Liver (tissue), 9 donors: ENCODE results near the gene AHI1. TPM values are rescaled to one million over a fixed set of nuclear protein-coding genes. Genes with fewer than 3 reads are reported as not detected.

Experiments
- DNase-seq: peaks from one replicate; pipeline ENCODE4 v3.0.0-alpha.2; 2017; ENCODE audit warnings: low spot score
- H3K27ac ChIP-seq, 2 donors: one replicate each; pipeline ENCODE4 v1.7.0; 2013; ENCODE audit warnings: inconsistent platforms in 2 of 2, low read length in 2 of 2, control low read depth in 1 of 2, low read depth in 1 of 2, mild to moderate bottlenecking in 1 of 2
- H3K27me3 ChIP-seq, 4 donors: one replicate each; pipeline versions ENCODE4 v1.6.1 to v1.7.0; 2013; ENCODE audit warnings: low read length in 3 of 4, inconsistent platforms in 1 of 4, mild to moderate bottlenecking in 1 of 4, moderate library complexity in 1 of 4; ENCODE audit not compliant: control insufficient read depth in 4 of 4, insufficient read depth in 4 of 4
- H3K36me3 ChIP-seq, 4 donors: one replicate each; pipeline versions ENCODE4 v1.6.1 to v1.7.0; 2013; ENCODE audit warnings: low read length in 3 of 4, mild to moderate bottlenecking in 3 of 4, low read depth in 1 of 4, moderate library complexity in 1 of 4; ENCODE audit not compliant: control insufficient read depth in 4 of 4, insufficient read depth in 3 of 4
- H3K4me1 ChIP-seq, 4 donors: one replicate each; pipeline versions ENCODE4 v1.6.1 to v1.7.0; 2013; ENCODE audit warnings: low read length in 3 of 4, mild to moderate bottlenecking in 3 of 4, moderate library complexity in 1 of 4; ENCODE audit not compliant: control insufficient read depth in 4 of 4, insufficient read depth in 4 of 4
- H3K4me3 ChIP-seq, 3 donors: one replicate each; pipeline versions ENCODE4 v1.6.1 to v1.7.0; 2013; ENCODE audit warnings: low read length in 3 of 3, control low read depth in 1 of 3, low read depth in 1 of 3, mild to moderate bottlenecking in 1 of 3
- H3K9ac ChIP-seq, 2 donors: one replicate each; pipeline ENCODE4 v1.7.0; 2013; ENCODE audit warnings: low read length in 2 of 2, mild to moderate bottlenecking in 2 of 2, moderate library complexity in 2 of 2, control low read depth in 1 of 2, low read depth in 1 of 2
- H3K9me3 ChIP-seq, 4 donors: one replicate each; pipeline versions ENCODE4 v1.6.1 to v1.7.0; 2013; ENCODE audit warnings: low read length in 3 of 4; ENCODE audit not compliant: control insufficient read depth in 4 of 4
- ATF3 ChIP-seq: IDR thresholded peaks from 2 replicates; pipeline ENCODE4 v1.6.1; 2016; ENCODE audit warnings: antibody characterized with exemption
- CTCF ChIP-seq: fragments of 150-350 bp; IDR thresholded peaks from 2 replicates; pipeline ENCODE4 v1.5.1; 2017; ENCODE audit warnings: improper control_type of control experiment, low read depth, low read length; ENCODE audit not compliant: missing input control
- EGR1 ChIP-seq, 2 donors: IDR thresholded peaks; 2 replicates each; pipeline ENCODE4 v1.6.1; 2016 to 2018; ENCODE audit warnings: antibody characterized with exemption in 2 of 2, low read depth in 2 of 2
- FOXA1 ChIP-seq: IDR thresholded peaks from 2 replicates; pipeline ENCODE4 v1.6.1; 2016; ENCODE audit warnings: antibody characterized with exemption
- FOXA2 ChIP-seq: IDR thresholded peaks from 2 replicates; pipeline ENCODE4 v1.6.1; 2016; ENCODE audit warnings: antibody characterized with exemption
- GABPA ChIP-seq, 2 donors: IDR thresholded peaks in 1 of 2; conservative IDR thresholded peaks in 1 of 2; 2 replicates each; pipeline ENCODE4 v1.6.1; 2016; ENCODE audit warnings: antibody characterized with exemption in 2 of 2, mild to moderate bottlenecking in 1 of 2, moderate library complexity in 1 of 2
- HNF4A ChIP-seq, 2 donors: conservative IDR thresholded peaks; 2 replicates each; pipeline ENCODE4 v1.6.1; 2016; ENCODE audit warnings: antibody characterized with exemption in 2 of 2, mild to moderate bottlenecking in 2 of 2
- HNF4G ChIP-seq: IDR thresholded peaks from 2 replicates; pipeline ENCODE4 v1.6.1; 2016; ENCODE audit warnings: antibody characterized with exemption
- JUND ChIP-seq, 2 donors: IDR thresholded peaks; 2 replicates each; pipeline ENCODE4 v1.6.1; 2016; ENCODE audit warnings: antibody characterized with exemption in 2 of 2
- MAX ChIP-seq: IDR thresholded peaks from 2 replicates; pipeline ENCODE4 v1.6.1; 2016; ENCODE audit warnings: antibody characterized with exemption
- NR2F2 ChIP-seq: IDR thresholded peaks from 2 replicates; pipeline ENCODE4 v1.6.1; 2016; ENCODE audit warnings: antibody characterized with exemption
- RAD21 ChIP-seq, 2 donors: IDR thresholded peaks; 2 replicates each; pipeline ENCODE4 v1.6.1; 2016; ENCODE audit warnings: antibody characterized with exemption in 2 of 2, mild to moderate bottlenecking in 2 of 2
- REST ChIP-seq: IDR thresholded peaks from 2 replicates; pipeline ENCODE4 v1.6.1; 2016; ENCODE audit warnings: antibody characterized with exemption, mild to moderate bottlenecking
- RXRA ChIP-seq, 2 donors: IDR thresholded peaks; 2 replicates each; pipeline ENCODE4 v1.6.1; 2017 to 2018; ENCODE audit warnings: antibody characterized with exemption in 2 of 2, mild to moderate bottlenecking in 1 of 2
- SP1 ChIP-seq: IDR thresholded peaks from 2 replicates; pipeline ENCODE4 v1.6.1; 2018; ENCODE audit warnings: antibody characterized with exemption, mild to moderate bottlenecking
- TAF1 ChIP-seq: conservative IDR thresholded peaks from 2 replicates; pipeline ENCODE4 v1.6.1; 2016; ENCODE audit warnings: antibody characterized with exemption, mild to moderate bottlenecking
- YY1 ChIP-seq: IDR thresholded peaks from 2 replicates; pipeline ENCODE4 v1.6.1; 2016; ENCODE audit warnings: antibody characterized with exemption, mild to moderate bottlenecking
- WGBS: extraction: QIAGEN DNeasy Blood & Tissue Kit; methylation state at CpG from one replicate; pipeline ENCODE4 v1.1.7; 2013; 5-methylcytosine and 5-hydroxymethylcytosine counted together
- polyA plus RNA-seq, 2 donors: library from polyadenylated mRNA; stranded (reverse) in 1 of 2; unstranded in 1 of 2; fragments of 200-250 nt in 1 of 2; fragments of >200 nt in 1 of 2; fragmentation: Nextera tagmentation in 1 of 2; extraction: Ambion mirVana in 1 of 2; gene quantifications; one replicate each; pipeline versions ENCODE4 v1.2.1 to v1.2.3, GENCODE V29; 2013 to 2015
- total RNA-seq, 2 donors: library from RNA; depleted of rRNA; stranded (reverse); fragments of >200 nt; gene quantifications; one replicate each; pipeline ENCODE4 v1.2.3, GENCODE V29; 2014
- TF ChIP-seq, protein P1 (sequence below): IDR thresholded peaks from 2 replicates; pipeline ENCODE4 v1.6.1; 2016; ENCODE audit warnings: antibody characterized with exemption
- donor health status: healthy.
- donor health status: healthy.
- donor health status: healthy.
- donor health status: healthy.
- donor health status: healthy.

Gene AHI1
- total and polyA plus RNA-seq, 4 donors: 2.0 to 14.4 (median 9.0) TPM

DNA sequence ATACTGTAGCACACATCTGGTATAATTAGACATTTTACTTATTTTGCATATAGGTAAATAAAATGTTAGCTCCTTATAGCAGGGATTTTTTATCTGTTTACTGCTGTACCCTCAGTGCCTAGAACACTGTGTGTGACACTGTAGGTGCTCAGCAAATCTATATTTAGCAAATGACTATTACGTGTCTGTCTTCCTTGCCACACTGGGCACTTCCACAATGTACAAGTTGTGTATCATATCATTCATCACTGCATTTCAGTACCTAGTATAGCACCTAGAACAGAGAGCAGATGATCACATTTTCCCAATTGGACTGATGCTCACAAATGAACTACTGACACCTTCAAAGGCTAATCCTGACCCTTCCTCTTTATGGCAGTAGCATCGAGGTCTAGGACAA is 200.8 kb downstream of the AHI1 start (continued):
- TF ChIP-seq, protein P1, sequence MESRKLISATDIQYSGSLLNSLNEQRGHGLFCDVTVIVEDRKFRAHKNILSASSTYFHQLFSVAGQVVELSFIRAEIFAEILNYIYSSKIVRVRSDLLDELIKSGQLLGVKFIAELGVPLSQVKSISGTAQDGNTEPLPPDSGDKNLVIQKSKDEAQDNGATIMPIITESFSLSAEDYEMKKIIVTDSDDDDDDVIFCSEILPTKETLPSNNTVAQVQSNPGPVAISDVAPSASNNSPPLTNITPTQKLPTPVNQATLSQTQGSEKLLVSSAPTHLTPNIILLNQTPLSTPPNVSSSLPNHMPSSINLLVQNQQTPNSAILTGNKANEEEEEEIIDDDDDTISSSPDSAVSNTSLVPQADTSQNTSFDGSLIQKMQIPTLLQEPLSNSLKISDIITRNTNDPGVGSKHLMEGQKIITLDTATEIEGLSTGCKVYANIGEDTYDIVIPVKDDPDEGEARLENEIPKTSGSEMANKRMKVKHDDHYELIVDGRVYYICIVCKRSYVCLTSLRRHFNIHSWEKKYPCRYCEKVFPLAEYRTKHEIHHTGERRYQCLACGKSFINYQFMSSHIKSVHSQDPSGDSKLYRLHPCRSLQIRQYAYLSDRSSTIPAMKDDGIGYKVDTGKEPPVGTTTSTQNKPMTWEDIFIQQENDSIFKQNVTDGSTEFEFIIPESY: no peak
- TF ChIP-seq CTCF: no peak
- TF ChIP-seq GABPA (IDR thresholded peaks at IDR 0.05 in 1 of 2, conservative IDR thresholded peaks at IDR 0.05 in 1 of 2): no peak

DNA sequence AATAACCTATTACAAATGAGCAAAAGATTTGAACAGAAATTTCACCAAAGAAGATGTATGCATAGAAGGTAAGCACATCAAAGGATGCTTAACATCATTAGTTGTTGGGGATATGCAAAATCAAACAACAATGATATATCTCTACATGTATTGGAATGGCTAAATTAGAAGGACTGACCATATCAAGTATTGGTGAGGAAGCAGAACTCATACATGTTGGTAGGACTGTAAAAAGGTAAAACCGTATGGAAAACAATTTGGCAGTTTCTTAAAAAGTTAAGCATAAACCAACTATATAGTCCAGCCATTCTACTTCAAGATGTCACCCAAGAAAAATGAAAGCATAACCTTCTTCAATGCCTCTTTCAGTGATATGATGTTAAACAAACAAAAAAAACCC is 202.5 kb downstream of the AHI1 start:
- no peak for DNase-seq
- no peak overlapping the region for H3K27ac ChIP-seq
- H3K9me3 ChIP-seq: peaks cover 0 to 2% (median 0%) of the 10 kb centered on the region in 4 donors
- no peaks in the 10 kb centered on the region for H3K4me1 ChIP-seq
- no peak overlapping the region for H3K9ac ChIP-seq
- H3K4me3 ChIP-seq: no peak overlapping the region
- 94% methylated on average over 1 of the region's 1 CpG for WGBS
- peaks cover 0 to 5% (median 0%) of the 10 kb centered on the region in 4 donors for H3K36me3 ChIP-seq
- no peaks in the 10 kb centered on the region for H3K27me3 ChIP-seq
- TF ChIP-seq FOXA2 (no peak), EGR1 (IDR thresholded peaks at IDR 0.05; ENCODE audit: low read depth in 2 of 2) (no peak), GABPA (IDR thresholded peaks at IDR 0.05 in 1 of 2, conservative IDR thresholded peaks at IDR 0.05 in 1 of 2) (no peak), CTCF (no peak), REST (no peak), HNF4A (conservative IDR thresholded peaks at IDR 0.05) (no peak), MAX (no peak), RAD21 (IDR thresholded peaks at IDR 0.05) (no peak), FOXA1 (no peak), ATF3 (no peak), SP1 (no peak), YY1 (no peak), NR2F2 (no peak), JUND (IDR thresholded peaks at IDR 0.05) (no peak), TAF1 (no peak), RXRA (IDR thresholded peaks at IDR 0.05) (no peak), HNF4G (no peak)
- TF ChIP-seq, protein P1: no peak
